Ovary (tissue), 3 donors: ENCODE data around the gene REEP6.

Source experiments
- CTCF ChIP-seq, 3 donors: fragments of 450-650 bp in 2 of 3; fragments of 200-600 bp in 1 of 3; IDR thresholded peaks; one replicate each; pipeline versions ENCODE4 v1.5.1 to v1.8.0; 2016 to 2022; ENCODE audit warnings: antibody characterized with exemption in 3 of 3, mild to moderate bottlenecking in 1 of 3
- EP300 ChIP-seq: sonication (generic); formaldehyde crosslinking; IDR thresholded peaks from one replicate; pipeline ENCODE4 v1.6.1; 2017; ENCODE audit warnings: antibody characterized with exemption
- POLR2A ChIP-seq: fragments of 450-650 bp; IDR thresholded peaks from one replicate; pipeline ENCODE4 v1.6.1; 2017; ENCODE audit warnings: antibody characterized with exemption, mild to moderate bottlenecking, moderate library complexity
- donor health status: DM: no; HTN: no; CAD: no.

GRCh38 chr19:1507192-1507660 lies 16.2 kb downstream of the REEP6 start:
- no peak for TF ChIP-seq CTCF (IDR thresholded peaks at IDR 0.05)
- no peak for TF ChIP-seq POLR2A
- no peak for TF ChIP-seq EP300
